GM13977 (cell line): ENCODE measurements around the gene IRAK3.

ENCODE experiments used
- DNase-seq: peaks from one replicate; pipeline ENCODE4 v3.0.0; 2012; ENCODE audit warnings: low spot score
- CTCF ChIP-seq: IDR thresholded peaks from 2 replicates; pipeline ENCODE4 v1.5.1; 2012; ENCODE audit warnings: mild to moderate bottlenecking, control low read depth; ENCODE audit not compliant: insufficient read depth; ENCODE audit errors: extremely low read depth, missing control alignments
- in situ Hi-C: fragments of 300-500 bp; cut with MboI; formaldehyde crosslinking; loops from one replicate; pipeline ENCODE4 v1.12.0; 2022; ENCODE audit warnings: low sequenced_read_pairs, low pct_unique_long_range_greater_than_20kb, mixed read lengths, inconsistent platforms; ENCODE audit not compliant: unreplicated experiment

Gene IRAK3

GRCh38 chr12:66269142-66269541 is 80.1 kb downstream of the IRAK3 start:
- no peak for TF ChIP-seq CTCF
- in situ Hi-C loops: loop anchor here (25.0 kb wide), 1 partner anchor 443 kb away; no protein-coding TSS in a partner anchor
- DNase-seq: no peak

- TF ChIP-seq CTCF: peak; percentile 59
- peak; percentile 28 for DNase-seq
- in situ Hi-C loops: loop anchor here (25.0 kb wide), 1 partner anchor 442 kb away; no protein-coding TSS in a partner anchor
Measured at GRCh38 chr12:66269757-66270383, 80.9 kb downstream of the IRAK3 start.

- no peak for TF ChIP-seq CTCF
- in situ Hi-C loops: loop anchor here (25.0 kb wide), 1 partner anchor 442 kb away; no protein-coding TSS in a partner anchor
- no peak for DNase-seq
Measured at GRCh38 chr12:66270613-66271012, 81.6 kb downstream of the IRAK3 start.

- TF ChIP-seq CTCF: no peak
- DNase-seq: no peak
- in situ Hi-C loops: loop anchor here (25.0 kb wide), 1 partner anchor 440 kb away; no protein-coding TSS in a partner anchor
Measured at GRCh38 chr12:66272650-66273049, 83.6 kb downstream of the IRAK3 start.

- TF ChIP-seq CTCF: no peak
- no peak for DNase-seq
- in situ Hi-C loops: loop anchor here (25.0 kb wide), 1 partner anchor 439 kb away; no protein-coding TSS in a partner anchor
Measured at GRCh38 chr12:66273147-66273546, 84.1 kb downstream of the IRAK3 start.

- in situ Hi-C loops: no loop called here
- DNase-seq: no peak
- TF ChIP-seq CTCF: no peak
Measured at GRCh38 chr12:66275040-66275439, 86.0 kb downstream of the IRAK3 start.
